HG03342 (cell line): ENCODE data around the gene STAC.

Source experiments
- ATAC-seq: cut with Tn5 transposase; IDR thresholded peaks from one replicate; pipeline ENCODE4 v1.9.1; 2021; ENCODE audit warnings: mild to moderate bottlenecking, moderate library complexity; ENCODE audit not compliant: unreplicated experiment

Gene STAC

GRCh38 chr3:36511791-36512486 lies 131.6 kb downstream of the STAC start:
- ATAC-seq: no peak

- no peak for ATAC-seq
Observed at GRCh38 chr3:36512555-36512954, 132.3 kb downstream of the STAC start.

GRCh38 chr3:36514171-36514570 lies 133.9 kb downstream of the STAC start:
- ATAC-seq: no peak

GRCh38 chr3:36519682-36520081 lies 139.4 kb downstream of the STAC start:
- no peak for ATAC-seq

GRCh38 chr3:36520241-36521006 lies 140.1 kb downstream of the STAC start:
- no peak for ATAC-seq

GRCh38 chr3:36521007-36521379 lies 140.7 kb downstream of the STAC start:
- no peak for ATAC-seq

GRCh38 chr3:36524560-36524959 lies 144.3 kb downstream of the STAC start:
- no peak for ATAC-seq

- no peak for ATAC-seq
Observed at GRCh38 chr3:36525115-36525801, 145.0 kb downstream of the STAC start.

GRCh38 chr3:36538136-36538749 lies 157.9 kb downstream of the STAC start:
- no peak for ATAC-seq

- no peak for ATAC-seq
Observed at GRCh38 chr3:36540888-36541518, 160.7 kb downstream of the STAC start.

GRCh38 chr3:36542186-36542585 lies 161.9 kb downstream of the STAC start:
- ATAC-seq: no peak

GRCh38 chr3:36543276-36543997 lies 163.1 kb downstream of the STAC start:
- ATAC-seq: no peak

- no peak for ATAC-seq
Observed at GRCh38 chr3:36546226-36546625, 165.9 kb downstream of the STAC start.

GRCh38 chr3:36548712-36549111 lies 168.4 kb downstream of the STAC start:
- ATAC-seq: no peak

GRCh38 chr3:36557021-36557707 lies 176.9 kb downstream of the STAC start:
- ATAC-seq: peak; percentile 79

GRCh38 chr3:36557708-36558421 lies 177.6 kb downstream of the STAC start:
- no peak for ATAC-seq

GRCh38 chr3:36558961-36559360 lies 178.7 kb downstream of the STAC start:
- ATAC-seq: no peak

- no peak for ATAC-seq
Observed at GRCh38 chr3:36560685-36561084, 180.4 kb downstream of the STAC start.

- ATAC-seq: no peak
Observed at GRCh38 chr3:36561601-36562000, 181.3 kb downstream of the STAC start.
